Ramos (cell line): ENCODE results near the gene ADAM12.
"Not testable (repeated sequence)": the region's sequence is repeated elsewhere in the genome, so short reads cannot be mapped to it uniquely, and the experiment has no call there.

Experiments
- in situ Hi-C: fragments of 300-500 bp; cut with MboI; formaldehyde crosslinking; loops from one replicate; pipeline ENCODE4 v1.14.3; 2022; ENCODE audit warnings: low sequenced_read_pairs; ENCODE audit not compliant: unreplicated experiment

The ADAM12 gene

GRCh38 chr10:126268013-126268920, 120.0 kb downstream of the ADAM12 start:
- in situ Hi-C loops: no loop called here

GRCh38 chr10:126264102-126265018, 123.9 kb downstream of the ADAM12 start:
- in situ Hi-C loops: no loop called here

- in situ Hi-C loops: no loop called here
Measured at GRCh38 chr10:126263006-126263676, 125.1 kb downstream of the ADAM12 start.

- in situ Hi-C loops: no loop called here
Measured at GRCh38 chr10:126262233-126262838, 125.9 kb downstream of the ADAM12 start.

GRCh38 chr10:126259760-126260479, 128.4 kb downstream of the ADAM12 start:
- in situ Hi-C loops: no loop called here

GRCh38 chr10:126256864-126257263, 131.4 kb downstream of the ADAM12 start:
- in situ Hi-C loops: no loop called here

- in situ Hi-C loops: no loop called here
Measured at GRCh38 chr10:126255313-126255712, 133.0 kb downstream of the ADAM12 start.

GRCh38 chr10:126253611-126253998, 134.7 kb downstream of the ADAM12 start:
- in situ Hi-C loops: no loop called here

- in situ Hi-C loops: no loop called here
Measured at GRCh38 chr10:126252884-126253610, 135.2 kb downstream of the ADAM12 start.

GRCh38 chr10:126251778-126252407, 136.4 kb downstream of the ADAM12 start:
- in situ Hi-C loops: no loop called here

GRCh38 chr10:126250527-126251310, 137.6 kb downstream of the ADAM12 start:
- in situ Hi-C loops: no loop called here

GRCh38 chr10:126250045-126250444, 138.2 kb downstream of the ADAM12 start:
- in situ Hi-C loops: no loop called here

GRCh38 chr10:126247446-126247975, 140.8 kb downstream of the ADAM12 start:
- in situ Hi-C loops: no loop called here

GRCh38 chr10:126246396-126246795, 141.9 kb downstream of the ADAM12 start:
- in situ Hi-C loops: not testable (repeated sequence)

GRCh38 chr10:126245501-126245900, 142.8 kb downstream of the ADAM12 start:
- in situ Hi-C loops: no loop called here

GRCh38 chr10:126243971-126244370, 144.3 kb downstream of the ADAM12 start:
- in situ Hi-C loops: no loop called here

GRCh38 chr10:126243306-126243705, 145.0 kb downstream of the ADAM12 start:
- in situ Hi-C loops: no loop called here
